Kidney epithelial cell (primary cell): Measurements from ENCODE around the gene DNAJC16. TPM values are rescaled to one million over a fixed set of nuclear protein-coding genes. Genes with fewer than 3 reads are reported as not detected.

Experiments used
- DNase-seq: peaks from one replicate; pipeline ENCODE4 v3.0.0-alpha.2; 2010; ENCODE audit warnings: low read depth
- H3K27me3 ChIP-seq: 2 replicates; pipeline ENCODE4 v1.6.0; 2011; ENCODE audit warnings: low read length; ENCODE audit not compliant: control insufficient read depth, insufficient read depth
- H3K36me3 ChIP-seq: 2 replicates; pipeline ENCODE4 v1.5.1; 2011; ENCODE audit warnings: low read length; ENCODE audit not compliant: control insufficient read depth, insufficient read depth
- H3K4me3 ChIP-seq: 2 replicates; pipeline ENCODE4 v1.5.1; 2011; ENCODE audit warnings: low read depth, mild to moderate bottlenecking, control low read depth, low read length
- CTCF ChIP-seq: IDR thresholded peaks from 2 replicates; pipeline ENCODE4 v1.5.1; 2011; ENCODE audit warnings: mild to moderate bottlenecking, moderate library complexity, low read length, control low read depth, inconsistent platforms; ENCODE audit not compliant: insufficient read depth, poor library complexity, severe bottlenecking
- total RNA-seq: library from RNA; depleted of rRNA; stranded (reverse); fragments of >200 nt; gene quantifications from 2 replicates; pipeline ENCODE4 v1.2.3, GENCODE V29; 2015

The DNAJC16 gene
- total RNA-seq, 1 donor from 2014 or later = 31.7 TPM

GRCh38 chr1:15620155-15620545, 93.5 kb downstream of the DNAJC16 start:
- no peak overlapping the region for H3K4me3 ChIP-seq
- H3K27me3 ChIP-seq = no peaks in the 10 kb centered on the region
- H3K36me3 ChIP-seq = no peaks in the 10 kb centered on the region
- TF ChIP-seq CTCF = no peak
- no peak for DNase-seq

- no peak for DNase-seq
- no peak for TF ChIP-seq CTCF
- Histone ChIP-seq H3K27me3 (no peaks in the 10 kb centered on the region), H3K4me3 (no peak overlapping the region), H3K36me3 (no peaks in the 10 kb centered on the region)
These were observed 94.4 kb downstream of the DNAJC16 start for GRCh38 chr1:15620902-15621682.

- Histone ChIP-seq H3K36me3 (no peaks in the 10 kb centered on the region), H3K4me3 (no peak overlapping the region), H3K27me3 (no peaks in the 10 kb centered on the region)
- TF ChIP-seq CTCF = no peak
- DNase-seq = no peak
These were observed 95.3 kb downstream of the DNAJC16 start for GRCh38 chr1:15621975-15622374.

GRCh38 chr1:15622712-15623373, 96.2 kb downstream of the DNAJC16 start:
- no peak for DNase-seq
- no peak for TF ChIP-seq CTCF
- H3K36me3 ChIP-seq = no peaks in the 10 kb centered on the region
- no peak overlapping the region for H3K4me3 ChIP-seq
- no peaks in the 10 kb centered on the region for H3K27me3 ChIP-seq

GRCh38 chr1:15623435-15623834, 96.8 kb downstream of the DNAJC16 start:
- TF ChIP-seq CTCF = no peak
- no peak overlapping the region for H3K4me3 ChIP-seq
- H3K36me3 ChIP-seq = no peaks in the 10 kb centered on the region
- H3K27me3 ChIP-seq = no peaks in the 10 kb centered on the region
- DNase-seq = no peak
